Adrenal gland (tissue), 5 donors: ENCODE results near the gene DROSHA.

Experiments used
- POLR2A ChIP-seq, 2 donors: fragments of 450-650 bp; IDR thresholded peaks; one replicate each; pipeline ENCODE4 v1.6.1; 2017; ENCODE audit warnings: antibody characterized with exemption in 2 of 2, mild to moderate bottlenecking in 2 of 2, moderate library complexity in 1 of 2
- TF ChIP-seq, protein P1 (sequence below), 6 experiments: fragments of 450-650 bp in 4 of 6; fragments of 200-600 bp in 2 of 6; sonication (generic) in 1 of 6; IDR thresholded peaks; 1 replicate in 5 of 6; 2 replicates in 1 of 6; pipeline versions ENCODE4 v1.5.1 to v1.8.0; 2016 to 2021; ENCODE audit warnings: antibody characterized with exemption in 6 of 6, mild to moderate bottlenecking in 2 of 6, moderate library complexity in 1 of 6
- donor health status: DM: no; HTN: no; CAD: no.

DNA sequence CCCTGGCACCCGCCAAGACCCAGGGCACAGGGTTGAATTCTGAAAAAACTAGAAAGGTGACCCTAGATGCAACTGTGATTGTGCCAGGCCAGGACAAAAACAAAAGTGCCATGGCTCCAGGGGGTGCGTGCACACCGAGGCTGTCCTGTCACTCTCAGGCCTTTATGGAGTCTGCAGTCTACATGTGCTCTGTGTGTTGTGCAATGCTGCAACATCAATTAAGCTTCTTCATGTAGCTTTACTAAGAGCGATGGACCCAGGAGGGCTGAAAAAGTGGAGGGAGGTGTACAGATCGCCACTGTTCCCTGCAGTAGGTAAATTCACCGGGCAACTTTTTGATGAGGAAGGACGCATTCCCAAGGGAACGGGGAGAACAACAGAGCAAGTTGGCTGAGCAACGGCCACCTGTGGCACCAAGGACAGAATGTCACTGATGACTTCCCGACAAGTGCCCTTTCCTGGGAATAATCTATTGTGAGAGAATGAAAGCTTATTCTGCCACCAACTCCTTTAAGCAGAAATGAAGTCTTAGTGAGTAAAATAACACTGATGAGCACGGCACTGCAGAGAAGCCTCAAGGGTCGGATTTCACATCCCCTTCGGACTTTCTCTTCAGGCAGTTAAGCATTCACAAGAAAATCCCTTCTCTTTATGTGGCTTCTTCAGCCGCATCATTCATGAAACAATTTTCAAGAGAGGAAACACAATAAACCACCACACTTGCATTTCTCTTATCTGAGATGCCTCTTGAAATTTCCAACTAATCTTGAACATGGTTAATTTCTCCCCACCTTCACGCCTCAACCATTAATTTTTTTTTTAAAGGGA is 149.6 kb downstream of the DROSHA start:
- TF ChIP-seq POLR2A (IDR thresholded peaks at IDR 0.05): no peak
- TF ChIP-seq, protein P1, sequence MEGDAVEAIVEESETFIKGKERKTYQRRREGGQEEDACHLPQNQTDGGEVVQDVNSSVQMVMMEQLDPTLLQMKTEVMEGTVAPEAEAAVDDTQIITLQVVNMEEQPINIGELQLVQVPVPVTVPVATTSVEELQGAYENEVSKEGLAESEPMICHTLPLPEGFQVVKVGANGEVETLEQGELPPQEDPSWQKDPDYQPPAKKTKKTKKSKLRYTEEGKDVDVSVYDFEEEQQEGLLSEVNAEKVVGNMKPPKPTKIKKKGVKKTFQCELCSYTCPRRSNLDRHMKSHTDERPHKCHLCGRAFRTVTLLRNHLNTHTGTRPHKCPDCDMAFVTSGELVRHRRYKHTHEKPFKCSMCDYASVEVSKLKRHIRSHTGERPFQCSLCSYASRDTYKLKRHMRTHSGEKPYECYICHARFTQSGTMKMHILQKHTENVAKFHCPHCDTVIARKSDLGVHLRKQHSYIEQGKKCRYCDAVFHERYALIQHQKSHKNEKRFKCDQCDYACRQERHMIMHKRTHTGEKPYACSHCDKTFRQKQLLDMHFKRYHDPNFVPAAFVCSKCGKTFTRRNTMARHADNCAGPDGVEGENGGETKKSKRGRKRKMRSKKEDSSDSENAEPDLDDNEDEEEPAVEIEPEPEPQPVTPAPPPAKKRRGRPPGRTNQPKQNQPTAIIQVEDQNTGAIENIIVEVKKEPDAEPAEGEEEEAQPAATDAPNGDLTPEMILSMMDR (IDR thresholded peaks at IDR 0.05): no peak
